GM21529 (cell line): Measurements from ENCODE around the gene LAMA3.
"Not testable (repeated sequence)": the region's sequence is repeated elsewhere in the genome, so short reads cannot be mapped to it uniquely, and the experiment has no call there.

Source experiments
- ATAC-seq: cut with Tn5 transposase; IDR thresholded peaks from one replicate; pipeline ENCODE4 v1.9.1; 2021; ENCODE audit not compliant: unreplicated experiment

Gene LAMA3

GRCh38 chr18:23703987-23704384 lies 14.7 kb downstream of the LAMA3 start:
- ATAC-seq: no peak

- ATAC-seq: no peak
Measured at GRCh38 chr18:23704806-23705205, 15.6 kb downstream of the LAMA3 start.

GRCh38 chr18:23706971-23707640 lies 17.9 kb downstream of the LAMA3 start:
- no peak for ATAC-seq

GRCh38 chr18:23710068-23710527 lies 20.8 kb downstream of the LAMA3 start:
- no peak for ATAC-seq

- ATAC-seq: no peak
Measured at GRCh38 chr18:23710946-23711345, 21.7 kb downstream of the LAMA3 start.

GRCh38 chr18:23711426-23711825 lies 22.2 kb downstream of the LAMA3 start:
- ATAC-seq: no peak

- no peak for ATAC-seq
Measured at GRCh38 chr18:23712445-23712844, 23.2 kb downstream of the LAMA3 start.

- ATAC-seq: no peak
Measured at GRCh38 chr18:23714576-23714975, 25.3 kb downstream of the LAMA3 start.

- not testable (repeated sequence) for ATAC-seq
Measured at GRCh38 chr18:23716079-23716478, 26.8 kb downstream of the LAMA3 start.

GRCh38 chr18:23716516-23716915 lies 27.3 kb downstream of the LAMA3 start:
- ATAC-seq: no peak

- ATAC-seq: no peak
Measured at GRCh38 chr18:23716966-23717365, 27.7 kb downstream of the LAMA3 start.

- ATAC-seq: no peak
Measured at GRCh38 chr18:23718243-23718720, 29.0 kb downstream of the LAMA3 start.

- no peak for ATAC-seq
Measured at GRCh38 chr18:23718731-23719130, 29.5 kb downstream of the LAMA3 start.

GRCh38 chr18:23719634-23720201 lies 30.5 kb downstream of the LAMA3 start:
- no peak for ATAC-seq

GRCh38 chr18:23721696-23722480 lies 32.6 kb downstream of the LAMA3 start:
- no peak for ATAC-seq

- no peak for ATAC-seq
Measured at GRCh38 chr18:23722646-23723045, 33.4 kb downstream of the LAMA3 start.

- ATAC-seq: no peak
Measured at GRCh38 chr18:23723121-23723520, 33.9 kb downstream of the LAMA3 start.

- no peak for ATAC-seq
Measured at GRCh38 chr18:23724681-23725080, 35.4 kb downstream of the LAMA3 start.

GRCh38 chr18:23725351-23725750 lies 36.1 kb downstream of the LAMA3 start:
- no peak for ATAC-seq

- no peak for ATAC-seq
Measured at GRCh38 chr18:23725827-23726661, 36.8 kb downstream of the LAMA3 start.
